ENCODE results near the gene SRRM4.
"Not testable (repeated sequence)": the region's sequence is repeated elsewhere in the genome, so short reads cannot be mapped to it uniquely, and the experiment has no call there.

SRRM4 gene

DNA sequence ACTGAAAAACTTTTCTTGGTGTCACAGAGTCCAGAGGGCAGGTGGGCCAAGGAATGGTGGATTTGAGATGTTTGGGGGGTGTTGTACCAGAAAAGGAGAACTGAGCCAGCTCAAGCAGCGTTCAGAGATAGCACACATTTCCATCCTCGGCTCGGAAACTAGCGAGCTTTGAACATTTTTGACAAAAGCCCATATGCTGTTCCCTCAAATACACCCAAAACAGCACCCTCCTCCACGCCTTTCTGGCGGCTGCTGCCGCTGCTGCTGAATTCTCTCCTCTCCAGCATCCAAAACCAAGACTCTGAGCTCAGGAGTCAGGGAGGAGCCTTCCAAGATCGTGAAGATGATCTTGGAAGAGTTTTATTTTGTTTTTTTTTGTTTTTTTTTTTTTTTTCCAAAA, 961 bp downstream of the SRRM4 start:
- no peak overlapping the region for H3K4me3 ChIP-seq (ENCODE audit: low read length)
- no peaks in the 10 kb centered on the region for H3K27me3 ChIP-seq (ENCODE audit: control insufficient read depth, insufficient read depth, low read length)
- no peak overlapping the region for H3K4me2 ChIP-seq (ENCODE audit: low read length)
- no peaks in the 10 kb centered on the region for H3K4me1 ChIP-seq (ENCODE audit: control insufficient read depth, insufficient read depth, low read length)
- H3K36me3 ChIP-seq (ENCODE audit: insufficient read depth, low read length): no peaks in the 10 kb centered on the region
- no peak overlapping the region for H3K9ac ChIP-seq (ENCODE audit: low read depth, low read length)
- no peaks in the 10 kb centered on the region for H3K9me3 ChIP-seq (replicated peaks; ENCODE audit: low read length)

DNA sequence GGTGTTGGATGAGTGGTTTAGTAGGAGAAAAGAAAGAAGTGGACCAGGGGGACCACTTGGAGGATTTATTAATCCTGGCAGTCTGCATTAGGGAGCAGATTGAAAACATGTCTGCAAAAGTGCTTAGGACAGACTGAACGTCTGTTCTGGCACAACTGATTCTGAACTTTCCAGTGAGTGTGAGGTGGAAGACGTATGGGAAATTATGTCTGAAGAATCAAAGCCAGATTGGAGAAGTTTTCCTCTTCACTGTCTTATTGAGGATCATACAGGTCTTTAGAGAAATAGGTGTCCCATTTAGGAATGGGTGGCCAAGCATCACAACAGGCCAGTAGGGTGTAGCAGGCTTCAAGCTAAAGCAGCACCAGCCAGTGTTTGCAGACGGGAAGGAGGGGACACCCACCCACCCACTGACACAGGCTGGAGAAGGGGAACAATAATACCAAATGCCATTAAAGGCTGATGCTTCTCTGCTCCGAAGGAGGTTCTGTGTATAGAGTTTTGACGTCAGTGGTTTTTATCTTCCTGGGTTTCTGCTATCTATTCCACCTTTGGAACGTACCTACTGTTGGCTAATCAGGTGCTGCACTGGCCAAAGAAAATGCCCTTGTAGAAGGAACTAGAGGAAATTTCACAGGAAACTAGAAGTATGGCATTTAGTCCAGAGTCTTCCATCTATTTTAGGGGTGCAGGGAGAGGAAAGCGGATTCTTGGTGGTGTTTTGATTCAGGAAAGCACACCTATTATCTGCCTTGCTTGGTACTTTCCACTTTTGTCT, 1.8 kb downstream of the SRRM4 start:
- H3K4me3 ChIP-seq (ENCODE audit: low read length): no peak overlapping the region
- H3K4me1 ChIP-seq (ENCODE audit: control insufficient read depth, insufficient read depth, low read length): no peaks in the 10 kb centered on the region
- H3K36me3 ChIP-seq (ENCODE audit: insufficient read depth, low read length): no peaks in the 10 kb centered on the region
- no peaks in the 10 kb centered on the region for H3K9me3 ChIP-seq (replicated peaks; ENCODE audit: low read length)
- H3K9ac ChIP-seq (ENCODE audit: low read depth, low read length): no peak overlapping the region
- H3K27me3 ChIP-seq (ENCODE audit: control insufficient read depth, insufficient read depth, low read length): no peaks in the 10 kb centered on the region
- no peak overlapping the region for H3K4me2 ChIP-seq (ENCODE audit: low read length)

GRCh38 chr12:118984161-118984943, 3.0 kb downstream of the SRRM4 start:
- H3K9me3 ChIP-seq (replicated peaks; ENCODE audit: low read length): no peaks in the 10 kb centered on the region
- no peaks in the 10 kb centered on the region for H3K27me3 ChIP-seq (ENCODE audit: control insufficient read depth, insufficient read depth, low read length)
- H3K36me3 ChIP-seq (ENCODE audit: insufficient read depth, low read length): no peaks in the 10 kb centered on the region
- H3K4me3 ChIP-seq (ENCODE audit: low read length): no peak overlapping the region
- H3K4me1 ChIP-seq (ENCODE audit: control insufficient read depth, insufficient read depth, low read length): no peaks in the 10 kb centered on the region
- H3K4me2 ChIP-seq (ENCODE audit: low read length): no peak overlapping the region
- no peak overlapping the region for H3K9ac ChIP-seq (ENCODE audit: low read depth, low read length)

DNA sequence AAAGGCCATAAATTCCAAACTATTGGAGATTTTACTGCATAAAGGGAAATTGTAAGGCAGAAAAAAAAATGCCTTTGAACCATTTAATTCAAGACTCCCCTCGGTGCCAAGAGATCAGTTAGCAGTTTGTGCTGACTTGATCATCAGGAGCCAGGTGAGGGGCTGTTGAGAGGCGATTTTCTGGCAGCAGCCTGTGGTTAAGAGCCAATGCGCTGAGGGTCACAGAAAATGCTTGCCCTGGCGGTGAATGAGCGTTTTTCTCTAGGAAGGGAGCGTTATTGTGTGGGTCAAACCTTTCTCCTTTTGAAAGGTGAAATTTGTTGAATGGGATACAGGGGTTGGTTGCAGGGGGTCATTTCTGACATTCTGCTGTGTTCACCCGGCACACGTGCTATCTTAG, 4.7 kb downstream of the SRRM4 start:
- Histone ChIP-seq H3K36me3 (ENCODE audit: insufficient read depth, low read length) (no peaks in the 10 kb centered on the region), H3K4me2 (ENCODE audit: low read length) (no peak overlapping the region), H3K4me1 (ENCODE audit: control insufficient read depth, insufficient read depth, low read length) (no peaks in the 10 kb centered on the region), H3K9me3 (replicated peaks; ENCODE audit: low read length) (no peaks in the 10 kb centered on the region), H3K4me3 (ENCODE audit: low read length) (no peak overlapping the region), H3K27me3 (ENCODE audit: control insufficient read depth, insufficient read depth, low read length) (no peaks in the 10 kb centered on the region), H3K9ac (ENCODE audit: low read depth, low read length) (no peak overlapping the region)

- no peaks in the 10 kb centered on the region for H3K36me3 ChIP-seq (ENCODE audit: insufficient read depth, low read length)
- H3K4me1 ChIP-seq (ENCODE audit: control insufficient read depth, insufficient read depth, low read length): no peaks in the 10 kb centered on the region
- H3K27me3 ChIP-seq (ENCODE audit: control insufficient read depth, insufficient read depth, low read length): no peaks in the 10 kb centered on the region
- peaks cover 6% of the 10 kb centered on the region for H3K9me3 ChIP-seq (replicated peaks; ENCODE audit: low read length)
- no peak overlapping the region for H3K9ac ChIP-seq (ENCODE audit: low read depth, low read length)
- H3K4me2 ChIP-seq (ENCODE audit: low read length): no peak overlapping the region
- no peak overlapping the region for H3K4me3 ChIP-seq (ENCODE audit: low read length)
Measured at GRCh38 chr12:118999107-118999506, 17.8 kb downstream of the SRRM4 start.

DNA sequence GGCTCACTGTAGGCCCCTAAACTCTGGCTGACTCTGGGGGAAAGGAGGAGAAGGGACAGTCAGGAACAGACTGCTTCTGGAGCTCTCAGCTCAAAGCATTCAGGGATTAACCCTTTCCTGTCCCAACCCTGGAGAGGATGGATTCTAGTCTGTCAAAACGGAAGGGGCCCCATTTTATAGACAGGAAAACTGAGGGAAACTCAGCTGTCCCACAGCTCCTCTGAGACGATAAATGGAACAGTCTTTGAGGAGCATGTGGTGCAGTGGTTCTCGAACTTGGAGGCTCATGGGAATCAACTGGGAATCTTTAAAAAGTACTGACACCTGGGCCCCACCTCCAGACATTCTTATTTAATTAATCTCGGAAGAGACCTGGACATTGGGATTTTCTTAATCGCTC, 23.7 kb downstream of the SRRM4 start:
- Histone ChIP-seq H3K36me3 (ENCODE audit: insufficient read depth, low read length) (no peaks in the 10 kb centered on the region), H3K9me3 (replicated peaks; ENCODE audit: low read length) (peaks cover 7% of the 10 kb centered on the region), H3K4me1 (ENCODE audit: control insufficient read depth, insufficient read depth, low read length) (no peaks in the 10 kb centered on the region), H3K4me3 (ENCODE audit: low read length) (no peak overlapping the region), H3K4me2 (ENCODE audit: low read length) (no peak overlapping the region), H3K9ac (ENCODE audit: low read depth, low read length) (no peak overlapping the region), H3K27me3 (ENCODE audit: control insufficient read depth, insufficient read depth, low read length) (no peaks in the 10 kb centered on the region)

GRCh38 chr12:119005913-119006312, 24.6 kb downstream of the SRRM4 start:
- Histone ChIP-seq H3K4me3 (ENCODE audit: low read length) (no peak overlapping the region), H3K9ac (ENCODE audit: low read depth, low read length) (no peak overlapping the region), H3K27me3 (ENCODE audit: control insufficient read depth, insufficient read depth, low read length) (no peaks in the 10 kb centered on the region), H3K9me3 (replicated peaks; ENCODE audit: low read length) (peaks cover 7% of the 10 kb centered on the region), H3K36me3 (ENCODE audit: insufficient read depth, low read length) (no peaks in the 10 kb centered on the region), H3K4me1 (ENCODE audit: control insufficient read depth, insufficient read depth, low read length) (no peaks in the 10 kb centered on the region), H3K4me2 (ENCODE audit: low read length) (no peak overlapping the region)

DNA sequence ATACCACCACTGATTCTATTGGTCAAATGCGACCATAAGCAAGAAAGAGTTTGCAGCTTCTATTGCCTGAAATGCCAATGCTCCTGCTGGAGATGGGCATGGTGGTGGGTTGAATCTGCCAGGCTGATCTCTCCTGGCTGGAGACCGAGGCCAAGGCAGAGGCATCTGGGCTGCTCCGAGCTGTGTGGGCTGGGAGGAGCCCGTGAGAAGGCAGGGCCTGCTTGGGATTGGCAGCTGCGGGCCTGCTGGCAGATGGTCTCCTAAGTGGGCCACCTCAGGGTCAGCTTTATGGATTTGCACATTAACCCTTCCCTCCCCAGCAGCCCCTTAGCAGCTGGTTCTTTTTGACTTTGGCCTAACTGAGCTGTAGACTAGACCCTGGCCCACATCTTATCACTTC, 25.4 kb downstream of the SRRM4 start:
- Histone ChIP-seq H3K36me3 (ENCODE audit: insufficient read depth, low read length) (no peaks in the 10 kb centered on the region), H3K4me3 (ENCODE audit: low read length) (no peak overlapping the region), H3K27me3 (ENCODE audit: control insufficient read depth, insufficient read depth, low read length) (no peaks in the 10 kb centered on the region), H3K9me3 (replicated peaks; ENCODE audit: low read length) (peaks cover 7% of the 10 kb centered on the region), H3K4me1 (ENCODE audit: control insufficient read depth, insufficient read depth, low read length) (no peaks in the 10 kb centered on the region), H3K9ac (ENCODE audit: low read depth, low read length) (no peak overlapping the region), H3K4me2 (ENCODE audit: low read length) (no peak overlapping the region)

GRCh38 chr12:119008273-119008672, 26.9 kb downstream of the SRRM4 start:
- H3K9me3 ChIP-seq (replicated peaks; ENCODE audit: low read length); H3K4me1 ChIP-seq (ENCODE audit: control insufficient read depth, insufficient read depth, low read length); H3K27me3 ChIP-seq (ENCODE audit: control insufficient read depth, insufficient read depth, low read length); H3K36me3 ChIP-seq (ENCODE audit: insufficient read depth, low read length); H3K9ac ChIP-seq (ENCODE audit: low read depth, low read length); H3K4me3 ChIP-seq (ENCODE audit: low read length); H3K4me2 ChIP-seq (ENCODE audit: low read length): not testable (repeated sequence)

DNA sequence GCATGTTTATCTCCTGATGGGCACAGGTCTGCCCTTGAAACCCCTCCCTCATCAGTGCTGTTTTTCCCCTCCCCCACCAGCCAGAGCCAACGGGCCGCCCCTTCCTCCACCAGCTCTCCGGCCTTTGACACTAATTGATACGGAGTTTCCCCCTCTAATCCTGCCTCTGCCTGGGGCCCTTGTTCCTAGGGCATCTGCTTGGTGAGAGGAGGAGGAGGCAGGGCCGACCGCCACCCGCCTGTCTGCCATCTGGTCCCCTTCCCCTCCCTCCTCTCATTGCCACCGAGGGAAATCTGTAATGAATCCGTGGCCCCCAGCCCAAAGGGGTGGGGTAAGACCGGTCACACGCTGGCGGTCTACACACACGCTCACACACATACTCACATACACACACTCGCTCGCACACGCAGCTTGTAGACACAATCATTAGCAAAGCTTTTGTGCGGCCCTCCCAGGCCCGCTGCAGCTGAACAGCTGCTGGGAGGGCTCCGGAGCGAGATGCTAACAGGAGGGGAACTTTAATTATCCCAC, 27.4 kb downstream of the SRRM4 start:
- no peak overlapping the region for H3K4me2 ChIP-seq (ENCODE audit: low read length)
- H3K4me1 ChIP-seq (ENCODE audit: control insufficient read depth, insufficient read depth, low read length): no peaks in the 10 kb centered on the region
- peaks cover 7% of the 10 kb centered on the region for H3K9me3 ChIP-seq (replicated peaks; ENCODE audit: low read length)
- no peak overlapping the region for H3K9ac ChIP-seq (ENCODE audit: low read depth, low read length)
- no peak overlapping the region for H3K4me3 ChIP-seq (ENCODE audit: low read length)
- H3K27me3 ChIP-seq (ENCODE audit: control insufficient read depth, insufficient read depth, low read length): no peaks in the 10 kb centered on the region
- H3K36me3 ChIP-seq (ENCODE audit: insufficient read depth, low read length): no peaks in the 10 kb centered on the region

- no peaks in the 10 kb centered on the region for H3K27me3 ChIP-seq (ENCODE audit: control insufficient read depth, insufficient read depth, low read length)
- no peaks in the 10 kb centered on the region for H3K4me1 ChIP-seq (ENCODE audit: control insufficient read depth, insufficient read depth, low read length)
- H3K9me3 ChIP-seq (replicated peaks; ENCODE audit: low read length): peaks cover 7% of the 10 kb centered on the region
- no peak overlapping the region for H3K4me3 ChIP-seq (ENCODE audit: low read length)
- H3K4me2 ChIP-seq (ENCODE audit: low read length): no peak overlapping the region
- H3K9ac ChIP-seq (ENCODE audit: low read depth, low read length): no peak overlapping the region
- H3K36me3 ChIP-seq (ENCODE audit: insufficient read depth, low read length): no peaks in the 10 kb centered on the region
Measured at GRCh38 chr12:119011231-119011630, 29.9 kb downstream of the SRRM4 start.
